AG09309 (cell line): ENCODE measurements around the gene SENP2.
"Not testable (repeated sequence)": the region's sequence is repeated elsewhere in the genome, so short reads cannot be mapped to it uniquely, and the experiment has no call there.

ENCODE experiments used
- DNase-seq: peaks from one replicate; pipeline ENCODE4 v3.0.0-alpha.2; 2010; ENCODE audit warnings: low read depth
- H3K4me3 ChIP-seq: 2 replicates; pipeline ENCODE4 v1.5.1; 2011; ENCODE audit warnings: mild to moderate bottlenecking, low read depth, low read length, moderate library complexity; ENCODE audit not compliant: control insufficient read depth
- CTCF ChIP-seq: IDR thresholded peaks from 2 replicates; pipeline ENCODE4 v1.5.1; 2011; ENCODE audit warnings: mild to moderate bottlenecking, low read depth, low read length, inconsistent platforms; ENCODE audit not compliant: insufficient read depth, control insufficient read depth; ENCODE audit errors: missing control alignments

The SENP2 gene

GRCh38 chr3:185561374-185561943 lies 24.6 kb upstream of the SENP2 start:
- DNase-seq, result no peak
- no peak overlapping the region for H3K4me3 ChIP-seq
- no peak for TF ChIP-seq CTCF

- no peak overlapping the region for H3K4me3 ChIP-seq
- no peak for TF ChIP-seq CTCF
- no peak for DNase-seq
Observed at GRCh38 chr3:185561958-185562357, 24.1 kb upstream of the SENP2 start.

GRCh38 chr3:185572183-185572582 lies 13.9 kb upstream of the SENP2 start:
- TF ChIP-seq CTCF, result no peak
- H3K4me3 ChIP-seq, result no peak overlapping the region
- no peak for DNase-seq

- not testable (repeated sequence) for H3K4me3 ChIP-seq, DNase-seq
- peak; percentile 48 for TF ChIP-seq CTCF
Observed at GRCh38 chr3:185575108-185575869, 10.8 kb upstream of the SENP2 start.

GRCh38 chr3:185582236-185582635 lies 3.9 kb upstream of the SENP2 start:
- TF ChIP-seq CTCF, result no peak
- no peak for DNase-seq
- no peak overlapping the region for H3K4me3 ChIP-seq

GRCh38 chr3:185582871-185583270 lies 3.2 kb upstream of the SENP2 start:
- no peak for TF ChIP-seq CTCF

GRCh38 chr3:185583925-185584324 lies 2.2 kb upstream of the SENP2 start:
- H3K4me3 ChIP-seq, result no peak overlapping the region
- DNase-seq, result no peak
- no peak for TF ChIP-seq CTCF

More at GRCh38 chr3:185582871-185583270, 3.2 kb upstream of the SENP2 start:
- no peak for DNase-seq
- H3K4me3 ChIP-seq, result no peak overlapping the region
